ENCODE measurements around the gene AKR1B15.
"Not testable (repeated sequence)": the region's sequence is repeated elsewhere in the genome, so short reads cannot be mapped to it uniquely, and the experiment has no call there.

Gene AKR1B15

DNA sequence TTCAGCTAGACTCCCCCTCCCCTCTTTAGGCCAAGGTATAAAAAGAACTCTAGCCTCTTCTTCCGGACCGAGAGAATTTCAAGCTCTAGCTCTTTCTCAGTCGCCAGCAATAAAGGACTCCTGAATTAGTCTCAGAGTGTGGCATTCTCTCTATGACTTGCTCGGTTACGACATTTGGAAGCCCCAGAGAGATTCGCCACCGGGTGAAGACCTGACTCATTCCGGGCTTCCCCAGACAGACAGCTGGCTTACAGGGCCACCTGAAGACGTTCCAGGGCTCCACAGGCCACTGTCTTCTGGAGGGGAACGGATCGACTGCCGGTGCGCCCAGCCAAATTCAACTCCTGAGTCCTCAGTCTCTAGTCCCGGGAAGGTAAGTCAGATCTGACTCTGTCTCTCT is at the start of gene AKR1B15:
AKR1B15 (plus strand) TSS at position 234 of the 400 bp plus-strand sequence. CDS start 15,510 bp downstream, outside the sequence.
- DNase-seq (ENCODE audit: low spot score) = no peak

DNA sequence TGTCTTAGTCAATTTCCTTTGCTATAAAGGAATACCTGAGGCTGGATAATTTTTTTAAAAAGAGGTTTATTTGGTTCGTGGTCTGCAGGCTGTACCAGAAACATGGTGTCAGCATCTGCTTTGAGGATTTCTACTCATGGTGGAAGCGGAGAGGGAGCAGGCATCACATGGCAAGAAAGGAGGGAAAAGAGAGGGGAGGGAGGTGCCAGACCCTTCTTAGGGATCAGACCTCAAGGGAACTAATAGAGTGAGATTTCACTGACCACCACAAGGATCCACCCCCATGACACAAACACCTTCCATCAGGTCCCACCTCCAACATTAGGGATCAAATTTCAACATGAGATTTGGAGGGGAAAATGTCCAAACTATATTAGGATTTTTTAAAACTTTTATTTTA is 48.5 kb upstream of the AKR1B15 start:
- DNase-seq (ENCODE audit: low spot score) = no peak

DNA sequence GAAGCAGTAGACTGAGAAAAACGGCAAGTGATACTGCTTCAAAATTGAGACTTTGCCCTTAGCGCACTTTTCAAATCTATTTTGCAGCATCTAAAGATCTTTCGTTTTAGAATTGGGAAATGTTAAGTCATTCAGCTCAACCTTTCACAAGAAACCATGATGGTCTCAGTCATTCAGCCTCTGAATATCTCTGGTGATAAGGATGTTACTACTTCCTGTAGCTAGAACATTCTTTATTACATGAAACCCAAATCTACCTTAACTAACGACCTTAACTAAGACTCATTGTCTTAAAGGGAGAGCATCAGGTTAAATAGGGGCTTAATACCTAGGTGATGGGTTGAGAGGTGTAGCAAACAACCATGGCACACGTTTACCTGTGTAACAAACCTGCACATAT is 47.9 kb upstream of the AKR1B15 start:
- DNase-seq (ENCODE audit: low spot score) = no peak

DNA sequence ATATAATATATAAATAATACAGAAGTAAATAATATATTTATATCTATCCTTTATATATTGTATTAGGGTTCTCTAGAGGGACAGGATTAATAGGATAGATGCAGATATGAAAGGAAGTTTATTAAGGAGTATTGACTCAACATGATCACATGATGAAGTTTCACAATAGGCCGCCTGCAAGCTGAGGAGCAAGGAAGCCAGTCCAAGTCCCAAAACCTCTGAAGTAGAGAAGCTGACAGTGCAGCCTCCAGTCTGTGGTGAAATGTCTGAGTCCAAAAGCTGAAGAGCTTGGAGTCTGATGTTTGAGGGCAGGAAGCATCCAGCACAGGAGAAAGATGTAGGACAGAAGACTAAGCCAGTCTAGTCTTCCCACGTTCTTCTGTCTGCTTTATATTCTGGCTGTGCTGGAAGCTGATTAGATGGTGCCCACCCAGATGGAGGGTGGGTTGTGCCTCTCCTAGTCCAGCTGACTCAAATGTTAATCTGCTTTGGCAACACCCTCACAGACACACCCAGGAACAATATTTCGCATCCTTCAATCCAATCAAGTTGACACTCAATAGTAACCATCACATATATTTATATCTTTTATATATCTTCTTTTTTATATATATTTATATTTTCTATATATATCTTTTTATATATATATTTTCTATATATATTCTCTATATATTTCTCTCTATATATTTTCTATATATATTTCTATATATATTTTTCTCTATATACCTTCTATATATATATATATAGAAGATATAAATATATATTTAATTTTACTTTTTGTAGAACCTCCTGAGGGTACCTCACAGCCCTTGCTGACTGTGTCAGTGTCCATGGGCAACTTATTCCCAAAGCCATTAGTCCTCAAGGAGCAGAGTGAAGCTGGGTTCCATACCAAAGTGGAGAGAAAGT is 46.2 kb upstream of the AKR1B15 start:
- no peak for DNase-seq (ENCODE audit: low spot score)

DNA sequence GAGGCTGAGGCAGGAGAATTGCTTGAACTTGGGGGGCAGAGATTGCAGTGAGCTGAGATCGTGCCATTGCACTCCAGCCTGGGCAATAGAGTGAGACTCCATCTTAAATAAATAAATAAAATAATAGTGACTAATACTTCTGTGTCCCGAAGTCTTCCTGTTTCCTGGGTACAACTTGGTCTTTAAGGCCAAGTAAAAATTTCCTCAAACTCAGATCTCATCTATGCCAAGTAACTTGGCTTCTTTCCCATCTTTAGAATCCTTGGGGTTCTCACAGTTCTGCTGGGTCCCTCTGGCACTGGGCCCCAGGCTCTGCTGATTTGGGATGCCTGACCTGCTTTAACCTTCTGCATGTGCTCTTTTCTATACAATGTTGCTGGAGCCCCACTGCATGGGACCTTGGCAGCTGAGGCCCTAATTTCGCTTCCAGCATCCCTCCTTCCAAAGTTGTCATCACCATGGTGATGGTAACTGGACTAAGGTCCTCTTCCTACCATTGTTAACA is 44.2 kb upstream of the AKR1B15 start:
- no peak for DNase-seq (ENCODE audit: low spot score)

DNA sequence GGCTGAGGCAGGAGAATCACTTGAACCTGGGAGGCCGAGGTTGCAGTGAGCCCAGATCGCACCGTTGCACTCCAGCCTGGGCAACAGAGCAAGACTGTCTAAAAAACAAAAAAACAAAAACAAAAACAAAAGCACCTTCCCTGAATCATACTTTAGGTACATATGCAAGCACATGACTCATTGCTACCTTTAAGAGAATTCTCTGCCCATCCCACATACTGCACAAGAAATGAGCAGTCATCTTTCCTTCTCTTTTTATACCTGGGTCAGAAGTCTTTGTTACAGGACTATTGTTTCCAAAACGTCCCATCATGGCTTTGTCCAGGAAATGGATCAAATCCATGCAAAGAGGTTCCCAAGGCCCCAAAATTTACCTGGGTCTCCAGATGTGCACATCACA is 43.1 kb upstream of the AKR1B15 start:
- no peak for DNase-seq (ENCODE audit: low spot score)

DNA sequence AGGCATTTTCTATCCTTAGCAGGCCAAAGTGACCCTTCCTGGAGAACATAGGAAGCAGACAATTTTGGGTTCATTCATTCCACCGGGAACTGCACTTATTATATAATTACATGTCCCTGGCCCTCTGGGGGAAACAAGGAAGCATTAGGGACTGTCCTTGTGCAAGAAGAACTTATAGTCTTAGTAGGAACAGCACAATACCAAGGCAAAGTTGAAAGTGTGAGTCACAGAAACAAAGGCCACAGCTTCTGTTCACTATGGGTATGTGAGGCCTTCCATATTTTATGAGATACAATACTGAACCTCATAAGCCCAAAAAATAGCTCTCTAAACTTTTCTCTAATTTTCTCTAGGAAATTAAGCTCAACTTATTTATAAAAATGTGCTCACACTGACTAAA is 39.9 kb upstream of the AKR1B15 start:
- no peak for DNase-seq (ENCODE audit: low spot score)

DNA sequence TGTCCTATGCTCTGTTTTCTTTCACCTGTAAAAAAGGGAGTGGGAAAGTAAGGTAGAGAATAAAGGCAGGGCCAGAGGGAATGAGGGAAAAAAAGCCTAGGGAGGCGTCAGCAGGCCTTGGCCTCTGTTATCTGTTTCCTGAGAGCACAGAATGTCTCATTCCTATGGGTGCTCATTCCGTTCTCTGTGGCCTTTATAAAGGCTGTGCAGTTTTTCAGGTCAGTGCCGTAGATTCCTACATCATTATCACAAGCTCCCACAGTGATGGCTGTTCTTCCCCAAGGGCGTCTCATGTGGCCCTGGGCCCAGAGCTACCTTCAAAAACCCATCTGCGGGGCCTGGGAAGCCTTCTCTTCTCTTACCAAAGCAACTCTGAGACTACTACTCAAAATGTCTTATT is 38.3 kb upstream of the AKR1B15 start:
- DNase-seq (ENCODE audit: low spot score) = no peak

DNA sequence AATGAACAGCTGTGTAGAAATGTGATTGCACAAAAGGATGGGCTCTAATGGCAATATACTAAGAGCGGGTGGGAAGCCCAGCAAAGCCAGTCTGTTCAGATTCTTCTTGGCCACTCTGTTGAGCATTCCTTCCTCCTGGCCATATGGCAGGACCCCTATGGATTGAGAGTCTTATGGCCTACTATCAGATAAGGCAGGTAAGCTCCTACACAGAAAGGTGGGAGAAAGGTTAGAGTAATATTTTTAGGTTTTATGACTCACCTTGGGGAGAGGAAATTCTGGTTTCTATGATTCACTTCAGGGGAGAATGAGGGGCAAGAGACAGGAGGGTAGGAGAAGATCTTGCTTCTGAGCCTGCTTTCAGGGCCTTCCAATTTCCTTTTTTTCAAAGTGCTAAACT is 36.6 kb upstream of the AKR1B15 start:
- DNase-seq (ENCODE audit: low spot score) = no peak

DNA sequence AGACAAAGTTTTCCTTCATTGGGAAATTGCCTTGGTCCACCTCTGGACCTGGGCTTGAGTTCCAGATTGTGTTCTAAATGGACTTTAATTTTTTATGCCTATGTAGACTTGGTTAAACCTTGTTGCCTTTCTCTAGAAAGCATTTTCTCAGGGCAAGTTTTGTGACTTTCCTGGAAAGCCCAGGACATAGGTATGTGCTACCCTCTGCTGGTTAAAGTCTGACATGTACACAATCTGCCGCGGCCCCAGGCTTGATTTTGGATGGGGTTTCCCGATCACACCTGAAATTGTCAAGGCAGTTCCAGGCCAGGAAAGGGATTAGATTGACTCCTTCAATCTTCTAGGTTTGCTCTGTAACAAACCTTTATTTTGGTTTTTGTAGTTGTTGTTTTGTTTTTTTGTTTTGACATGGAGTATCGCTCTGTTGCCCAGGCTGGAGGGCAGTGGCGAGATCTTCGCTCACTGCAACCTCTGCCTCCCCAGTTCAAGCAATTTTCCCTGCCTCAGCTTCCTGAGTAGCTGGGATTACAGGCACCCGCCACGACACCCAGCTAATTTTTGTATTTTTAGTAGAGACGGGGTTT is 35.6 kb upstream of the AKR1B15 start:
- peak; percentile 18 for DNase-seq (ENCODE audit: low spot score)

DNA sequence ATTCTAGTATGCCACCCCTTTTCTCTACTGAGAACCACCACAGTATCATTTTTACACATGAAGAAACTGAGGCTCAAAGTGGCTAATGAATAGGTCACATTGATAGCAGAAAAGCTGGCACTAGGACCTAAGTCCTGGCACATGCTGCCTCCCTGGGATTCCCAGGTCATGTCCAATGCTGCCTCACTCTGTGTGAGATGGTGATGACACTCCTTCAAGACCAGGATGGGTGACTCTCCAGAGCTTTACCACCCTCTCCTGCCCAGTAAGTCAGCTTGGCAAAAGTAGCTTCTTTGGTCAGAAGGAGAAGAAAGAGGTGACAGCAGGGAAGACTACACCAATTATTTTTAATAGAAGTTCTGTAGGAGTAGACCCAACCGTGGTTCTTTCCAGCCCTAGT is 34.8 kb upstream of the AKR1B15 start:
- no peak for DNase-seq (ENCODE audit: low spot score)

DNA sequence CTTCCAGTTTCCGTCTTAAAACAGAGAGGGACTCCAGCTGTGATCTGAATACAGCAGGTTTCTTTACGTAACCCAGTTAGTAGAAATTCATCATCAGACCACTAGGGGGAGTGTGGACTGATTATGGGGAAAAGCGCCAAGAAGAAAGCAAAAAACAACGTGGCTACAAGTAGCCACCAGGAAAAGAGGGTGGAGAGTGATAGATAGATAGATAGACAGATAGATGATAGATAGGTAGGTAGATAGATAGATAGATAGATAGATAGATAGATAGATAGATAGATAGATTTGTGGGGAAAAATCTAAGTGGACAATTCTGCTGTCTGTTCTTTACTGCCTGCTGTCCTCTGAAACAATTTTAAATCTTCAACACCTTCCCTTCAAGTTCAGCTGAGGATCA is 34.2 kb upstream of the AKR1B15 start:
- DNase-seq (ENCODE audit: low spot score) = peak; percentile 57

DNA sequence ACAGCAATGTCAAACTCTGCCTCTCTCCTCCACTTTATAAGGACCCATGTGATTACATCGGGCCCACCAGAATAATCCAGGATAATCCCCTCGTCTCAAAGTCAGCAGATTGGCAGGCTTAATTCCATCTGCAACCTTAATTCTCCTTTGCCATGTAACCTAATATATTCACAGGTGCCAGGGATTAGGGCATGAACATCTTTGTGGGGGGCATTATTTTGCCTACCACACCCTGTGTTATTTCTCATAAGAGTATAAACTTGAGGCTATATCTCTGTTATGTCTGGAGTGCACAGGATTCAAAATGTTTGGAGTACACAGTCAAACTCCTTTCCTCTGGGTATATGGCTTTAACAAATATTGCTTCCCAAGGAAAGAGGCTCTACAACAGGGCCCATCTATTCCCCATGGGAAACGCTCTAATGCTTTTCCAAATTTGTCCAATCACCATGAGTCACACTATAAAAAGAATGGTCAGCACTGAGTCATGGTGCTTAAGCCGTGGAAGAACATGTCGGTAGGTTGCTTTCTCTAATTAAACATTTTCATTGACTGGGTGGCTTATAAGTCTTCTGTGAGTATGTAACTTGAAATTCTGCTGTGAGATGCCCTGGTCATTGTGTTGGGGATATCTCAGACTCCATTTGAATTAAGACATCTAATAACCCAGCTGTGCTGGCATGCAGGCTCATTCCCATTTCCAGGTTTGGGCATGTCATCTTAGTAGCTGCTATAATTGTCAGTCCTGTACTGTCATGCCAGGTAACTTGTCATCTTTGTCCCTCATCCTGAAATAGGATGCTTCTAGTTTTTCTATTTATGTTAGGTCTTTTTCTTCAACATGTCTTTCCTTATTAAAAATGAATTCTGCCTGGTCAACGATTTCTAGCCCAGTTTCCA is 33.1 kb upstream of the AKR1B15 start:
- DNase-seq (ENCODE audit: low spot score) = no peak

DNA sequence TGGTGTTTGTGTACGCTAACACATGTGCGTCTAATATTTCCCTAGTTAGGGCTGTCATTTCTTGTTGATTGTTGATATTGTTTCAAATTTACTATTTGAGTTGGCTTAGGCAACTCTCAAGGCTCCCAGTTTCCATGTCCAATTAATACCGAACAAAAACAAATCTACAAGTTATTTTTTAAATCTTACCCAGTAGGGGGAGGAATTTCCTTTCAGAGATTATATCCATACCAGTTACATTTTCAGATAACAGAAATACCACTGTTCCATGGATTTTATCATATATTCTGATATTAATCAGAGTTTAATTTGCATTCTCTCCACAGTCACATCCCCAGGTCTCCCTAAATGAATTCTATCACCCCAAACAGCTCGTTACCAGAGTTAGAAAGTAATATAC is 28.8 kb upstream of the AKR1B15 start:
- DNase-seq (ENCODE audit: low spot score) = no peak

DNA sequence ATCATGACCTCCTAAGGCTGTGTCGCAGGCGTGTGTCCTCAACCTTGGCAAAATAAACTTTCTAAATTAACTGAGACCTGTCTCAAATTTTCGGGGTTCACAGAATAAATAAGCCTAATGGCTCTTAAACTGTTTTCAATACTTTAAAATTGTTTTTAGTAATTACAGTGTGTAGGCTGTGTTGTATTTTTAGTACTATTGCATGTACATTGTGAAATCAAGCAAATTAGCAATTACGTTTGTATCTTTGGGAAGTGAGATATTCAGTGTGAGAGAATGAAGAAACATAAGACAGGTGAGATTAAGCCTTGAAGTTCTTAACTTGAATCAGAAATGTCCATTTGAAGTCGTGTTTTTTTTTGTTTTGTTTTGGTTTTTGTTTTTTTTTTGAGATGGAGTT is 26.3 kb upstream of the AKR1B15 start:
- no peak for DNase-seq (ENCODE audit: low spot score)

DNA sequence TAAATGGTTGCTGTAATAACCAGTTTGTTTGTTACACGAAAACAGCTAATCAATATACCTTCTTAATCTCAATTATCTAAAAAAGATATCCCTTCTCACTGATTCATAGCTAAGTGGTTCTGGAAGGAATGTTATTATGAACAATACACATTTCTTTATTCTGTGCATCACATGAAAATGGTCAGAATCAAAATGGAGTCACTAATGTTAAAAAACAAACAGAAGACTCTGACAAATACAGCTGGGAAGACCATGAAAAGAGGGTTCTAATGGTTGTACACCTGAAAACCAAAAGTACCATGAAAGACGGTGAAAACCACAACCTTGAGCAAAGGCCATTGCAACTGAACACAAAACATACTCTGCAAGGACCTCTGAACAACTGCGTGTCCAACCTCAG is 23.5 kb upstream of the AKR1B15 start:
- not testable (repeated sequence) for DNase-seq (ENCODE audit: low spot score)

DNA sequence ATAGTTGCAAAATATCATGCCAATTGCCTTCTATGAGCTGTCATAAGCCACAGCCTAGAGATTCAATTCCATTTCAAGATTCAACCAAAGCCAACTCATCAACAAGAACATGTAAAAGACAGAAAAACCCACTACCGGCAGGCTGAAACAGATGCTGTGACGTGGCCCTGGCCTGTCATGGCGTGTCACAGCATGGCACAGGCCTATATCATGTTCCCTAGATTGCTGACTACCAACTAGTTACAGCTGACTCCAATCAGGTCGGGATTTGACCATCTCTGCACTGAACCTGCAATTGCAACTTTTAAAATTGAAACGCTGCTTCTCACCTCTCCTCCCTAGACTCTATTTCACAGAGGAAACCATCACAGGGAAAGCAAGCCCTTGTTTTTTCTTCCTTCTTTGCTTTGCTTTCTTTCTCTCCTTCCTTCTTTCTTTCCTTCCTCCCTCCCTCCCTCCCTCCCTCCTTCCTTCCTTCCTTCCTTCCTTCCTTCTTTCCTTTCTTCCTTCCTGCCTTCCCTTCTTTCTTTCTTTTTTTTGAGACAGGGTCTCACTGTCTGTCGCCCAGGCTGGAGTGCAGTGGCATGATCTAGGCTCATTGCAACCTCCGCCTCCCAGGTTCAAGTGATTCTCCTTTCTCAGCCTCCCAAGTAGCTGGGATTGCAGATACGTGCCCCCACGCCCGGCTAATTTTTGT is 22.2 kb upstream of the AKR1B15 start:
- DNase-seq (ENCODE audit: low spot score) = not testable (repeated sequence)

DNA sequence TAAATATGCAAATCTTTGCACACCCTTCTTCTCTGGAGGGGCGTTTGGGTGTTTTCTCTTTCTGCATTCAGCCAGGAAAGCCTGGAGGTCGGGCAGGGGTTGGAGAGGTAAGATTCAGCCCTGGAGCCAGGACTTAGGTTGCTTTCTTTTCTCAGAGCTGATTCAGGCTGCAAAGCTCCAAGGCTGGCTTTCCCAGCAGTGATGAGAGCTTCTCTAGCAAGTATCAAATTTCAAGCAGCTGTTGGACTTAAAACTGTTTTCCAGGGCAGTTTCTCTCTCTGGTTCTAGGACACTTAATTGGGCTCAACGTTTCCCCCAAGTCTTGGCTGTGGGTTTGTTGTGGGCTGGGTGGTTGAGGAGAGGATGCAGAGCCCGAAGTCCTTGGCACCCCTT is 20.9 kb upstream of the AKR1B15 start:
- no peak for DNase-seq (ENCODE audit: low spot score)

DNA sequence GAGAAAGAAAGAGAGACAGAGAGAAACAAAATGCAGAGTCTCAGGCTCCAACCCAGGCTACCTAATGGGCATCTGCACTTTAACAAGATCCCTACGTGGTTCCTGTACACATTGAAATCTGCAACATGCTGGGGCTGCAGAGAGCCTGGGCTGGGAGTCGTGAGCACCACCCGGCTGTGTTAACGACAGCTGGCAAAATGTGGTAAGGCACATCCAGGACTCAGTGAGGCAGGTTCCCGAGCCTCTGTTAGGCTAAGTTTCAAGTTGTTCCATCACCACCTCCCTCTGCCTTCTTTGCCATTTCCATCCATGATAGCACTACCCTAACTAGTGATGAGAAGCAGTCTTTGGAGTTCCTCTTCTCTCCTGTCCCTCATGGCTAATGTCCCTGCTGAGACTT is 20.2 kb upstream of the AKR1B15 start:
- DNase-seq (ENCODE audit: low spot score) = no peak

DNA sequence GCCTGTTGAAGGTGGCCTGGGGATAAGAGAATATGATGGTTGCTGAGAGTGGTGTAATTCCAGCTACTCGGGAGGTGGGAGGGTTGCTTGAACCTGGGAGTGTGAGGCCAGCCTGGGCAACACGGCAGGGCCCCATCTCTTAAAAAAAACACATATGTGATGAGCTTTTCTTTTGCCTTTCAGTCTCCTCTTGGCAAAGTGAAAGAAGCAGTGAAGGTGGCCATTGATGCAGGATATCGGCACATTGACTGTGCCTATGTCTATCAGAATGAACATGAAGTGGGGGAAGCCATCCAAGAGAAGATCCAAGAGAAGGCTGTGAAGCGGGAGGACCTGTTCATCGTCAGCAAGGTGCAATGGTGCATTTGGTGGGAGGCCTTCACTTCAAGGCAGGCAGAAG is 18.4 kb upstream of the AKR1B15 start:
- DNase-seq (ENCODE audit: low spot score) = no peak

DNA sequence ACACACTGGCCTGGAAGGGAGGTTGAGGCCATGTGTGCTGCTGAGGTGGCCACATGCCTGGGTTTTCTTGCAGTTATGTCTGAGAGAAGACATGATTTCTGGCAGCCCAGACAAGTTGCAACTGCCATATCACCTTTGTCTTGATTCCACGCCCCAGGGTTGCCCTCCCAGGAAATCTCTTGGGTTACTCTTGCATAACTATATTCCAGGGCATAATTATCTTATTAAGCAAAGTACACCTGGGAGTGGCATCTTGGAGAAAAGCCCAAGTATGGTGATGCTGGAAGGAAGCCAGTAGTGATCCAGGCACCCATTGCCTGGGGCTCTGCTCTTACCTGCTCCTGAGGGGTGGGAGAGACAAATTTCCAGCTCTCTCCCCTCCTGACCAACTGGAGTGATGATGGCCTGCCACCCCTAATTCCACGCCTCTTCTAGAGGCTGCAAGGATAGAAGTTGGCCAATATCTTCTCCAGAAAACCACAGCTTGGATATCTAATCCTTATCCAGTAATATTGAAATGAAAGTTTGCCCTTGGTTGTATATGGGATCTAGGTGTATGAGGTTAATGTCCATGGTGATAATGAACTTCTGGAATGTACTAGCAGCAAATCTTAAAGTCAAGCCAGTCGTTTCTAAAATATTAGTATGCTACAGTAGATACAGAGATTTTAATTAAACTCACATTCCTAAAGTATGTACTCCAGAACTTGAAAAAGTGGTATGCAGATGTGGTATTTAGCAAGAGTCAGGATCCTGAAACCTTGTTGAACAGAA is 16.5 kb upstream of the AKR1B15 start:
- no peak for DNase-seq (ENCODE audit: low spot score)
